Activated CD4-positive, CD25-positive, alpha-beta regulatory T cell treated with anti-CD3 and anti-CD28 coated beads, Interleukin-2, amount 50 U/mL, for 72 hours (primary cell): ENCODE measurements around the gene KLK2.

ENCODE experiments used
- DNase-seq: peaks from one replicate; pipeline ENCODE4 v3.0.0; 2021

Gene KLK2

GRCh38 chr19:50873056-50873455 is at the start of gene KLK2:
KLK2 (plus strand) TSS chr19:50873439; CDS start chr19:50873474, 35 bp downstream.
- no peak for DNase-seq

GRCh38 chr19:50826492-50827240 is 46.6 kb upstream of the KLK2 start:
- no peak for DNase-seq

GRCh38 chr19:50827476-50827875 is 45.8 kb upstream of the KLK2 start:
- no peak for DNase-seq

GRCh38 chr19:50829801-50830200 is 43.4 kb upstream of the KLK2 start:
- no peak for DNase-seq

- no peak for DNase-seq
These were observed 42.8 kb upstream of the KLK2 start for GRCh38 chr19:50830266-50831025.

- DNase-seq, result no peak
These were observed 42.2 kb upstream of the KLK2 start for GRCh38 chr19:50831026-50831396.

GRCh38 chr19:50832666-50833065 is 40.6 kb upstream of the KLK2 start:
- no peak for DNase-seq

GRCh38 chr19:50833117-50833801 is 40.0 kb upstream of the KLK2 start, which contains the start of gene KLK15:
KLK15 (minus strand) TSS chr19:50833574; CDS start chr19:50831492, 2,082 bp downstream.
- DNase-seq, result no peak

GRCh38 chr19:50833802-50834167 is 39.5 kb upstream of the KLK2 start:
- no peak for DNase-seq

GRCh38 chr19:50835103-50835784 is 38.0 kb upstream of the KLK2 start:
- no peak for DNase-seq

GRCh38 chr19:50835785-50836542 is 37.3 kb upstream of the KLK2 start:
- peak; percentile 78 for DNase-seq

GRCh38 chr19:50836543-50837195 is 36.6 kb upstream of the KLK2 start:
- no peak for DNase-seq

GRCh38 chr19:50837300-50837699 is 35.9 kb upstream of the KLK2 start:
- no peak for DNase-seq

- no peak for DNase-seq
These were observed 35.0 kb upstream of the KLK2 start for GRCh38 chr19:50838239-50838638.

- DNase-seq, result no peak
These were observed 33.3 kb upstream of the KLK2 start for GRCh38 chr19:50839712-50840655.

GRCh38 chr19:50842130-50842529 is 31.1 kb upstream of the KLK2 start:
- no peak for DNase-seq

- no peak for DNase-seq
These were observed 30.0 kb upstream of the KLK2 start for GRCh38 chr19:50843205-50843604.

GRCh38 chr19:50843701-50844221 is 29.5 kb upstream of the KLK2 start:
- DNase-seq, result no peak

- no peak for DNase-seq
These were observed 28.8 kb upstream of the KLK2 start for GRCh38 chr19:50844296-50844935.

GRCh38 chr19:50850738-50851137 is 22.5 kb upstream of the KLK2 start:
- no peak for DNase-seq
